ENCODE results near the gene PPP4R3B.

- TF ChIP-seq RXRA (IDR thresholded peaks at IDR 0.05; ENCODE audit: borderline replicate concordance, low read depth) (no peak), FOSL2 (IDR thresholded peaks at IDR 0.05; ENCODE audit: borderline replicate concordance, low read depth) (no peak), CTCF (IDR thresholded peaks at IDR 0.05) (no peak), REST (IDR thresholded peaks at IDR 0.05; ENCODE audit: low read depth, low read length) (no peak), MXI1 (IDR thresholded peaks at IDR 0.05; ENCODE audit: low read depth, low read length) (no peak), MAX (IDR thresholded peaks at IDR 0.05; ENCODE audit: low read depth) (no peak), RAD21 (IDR thresholded peaks at IDR 0.05; ENCODE audit: low read length) (no peak), RFX5 (IDR thresholded peaks at IDR 0.05; ENCODE audit: low read length) (no peak)
These were observed 97.2 kb downstream of the PPP4R3B start for GRCh38 chr2:55519938-55520885.
